Fibroblast of mammary gland (primary cell): ENCODE results near the gene IGF1R.

ENCODE experiments used
- DNase-seq: peaks from one replicate; pipeline ENCODE4 v3.0.0-alpha.2; 2010; ENCODE audit warnings: low read depth
- H3K4me3 ChIP-seq: 2 replicates; pipeline ENCODE4 v1.5.1; 2011; ENCODE audit warnings: low read depth, mild to moderate bottlenecking, low read length, moderate library complexity; ENCODE audit not compliant: control insufficient read depth
- TF ChIP-seq, protein P1 (sequence below): conservative IDR thresholded peaks from 2 replicates; pipeline ENCODE4 v1.5.1; 2011; ENCODE audit warnings: low read depth, low read length, inconsistent platforms; ENCODE audit not compliant: control insufficient read depth, insufficient read depth

The IGF1R gene

DNA sequence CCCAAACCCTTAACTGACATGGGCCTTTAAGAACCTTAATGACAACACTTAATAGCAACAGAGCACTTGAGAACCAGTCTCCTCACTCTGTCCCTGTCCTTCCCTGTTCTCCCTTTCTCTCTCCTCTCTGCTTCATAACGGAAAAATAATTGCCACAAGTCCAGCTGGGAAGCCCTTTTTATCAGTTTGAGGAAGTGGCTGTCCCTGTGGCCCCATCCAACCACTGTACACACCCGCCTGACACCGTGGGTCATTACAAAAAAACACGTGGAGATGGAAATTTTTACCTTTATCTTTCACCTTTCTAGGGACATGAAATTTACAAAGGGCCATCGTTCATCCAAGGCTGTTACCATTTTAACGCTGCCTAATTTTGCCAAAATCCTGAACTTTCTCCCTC is 309.3 kb downstream of the IGF1R start:
- DNase-seq = no peak
- TF ChIP-seq, protein P1, sequence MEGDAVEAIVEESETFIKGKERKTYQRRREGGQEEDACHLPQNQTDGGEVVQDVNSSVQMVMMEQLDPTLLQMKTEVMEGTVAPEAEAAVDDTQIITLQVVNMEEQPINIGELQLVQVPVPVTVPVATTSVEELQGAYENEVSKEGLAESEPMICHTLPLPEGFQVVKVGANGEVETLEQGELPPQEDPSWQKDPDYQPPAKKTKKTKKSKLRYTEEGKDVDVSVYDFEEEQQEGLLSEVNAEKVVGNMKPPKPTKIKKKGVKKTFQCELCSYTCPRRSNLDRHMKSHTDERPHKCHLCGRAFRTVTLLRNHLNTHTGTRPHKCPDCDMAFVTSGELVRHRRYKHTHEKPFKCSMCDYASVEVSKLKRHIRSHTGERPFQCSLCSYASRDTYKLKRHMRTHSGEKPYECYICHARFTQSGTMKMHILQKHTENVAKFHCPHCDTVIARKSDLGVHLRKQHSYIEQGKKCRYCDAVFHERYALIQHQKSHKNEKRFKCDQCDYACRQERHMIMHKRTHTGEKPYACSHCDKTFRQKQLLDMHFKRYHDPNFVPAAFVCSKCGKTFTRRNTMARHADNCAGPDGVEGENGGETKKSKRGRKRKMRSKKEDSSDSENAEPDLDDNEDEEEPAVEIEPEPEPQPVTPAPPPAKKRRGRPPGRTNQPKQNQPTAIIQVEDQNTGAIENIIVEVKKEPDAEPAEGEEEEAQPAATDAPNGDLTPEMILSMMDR = no peak
- H3K4me3 ChIP-seq = no peak overlapping the region

DNA sequence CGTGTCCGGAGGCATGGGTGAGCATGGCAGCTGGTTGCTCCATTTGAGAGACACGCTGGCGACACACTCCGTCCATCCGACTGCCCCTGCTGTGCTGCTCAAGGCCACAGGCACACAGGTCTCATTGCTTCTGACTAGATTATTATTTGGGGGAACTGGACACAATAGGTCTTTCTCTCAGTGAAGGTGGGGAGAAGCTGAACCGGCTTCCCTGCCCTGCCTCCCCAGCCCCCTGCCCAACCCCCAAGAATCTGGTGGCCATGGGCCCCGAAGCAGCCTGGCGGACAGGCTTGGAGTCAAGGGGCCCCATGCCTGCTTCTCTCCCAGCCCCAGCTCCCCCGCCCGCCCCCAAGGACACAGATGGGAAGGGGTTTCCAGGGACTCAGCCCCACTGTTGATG is 309.7 kb downstream of the IGF1R start:
- TF ChIP-seq, protein P1 = no peak
- no peak overlapping the region for H3K4me3 ChIP-seq
- DNase-seq = no peak

DNA sequence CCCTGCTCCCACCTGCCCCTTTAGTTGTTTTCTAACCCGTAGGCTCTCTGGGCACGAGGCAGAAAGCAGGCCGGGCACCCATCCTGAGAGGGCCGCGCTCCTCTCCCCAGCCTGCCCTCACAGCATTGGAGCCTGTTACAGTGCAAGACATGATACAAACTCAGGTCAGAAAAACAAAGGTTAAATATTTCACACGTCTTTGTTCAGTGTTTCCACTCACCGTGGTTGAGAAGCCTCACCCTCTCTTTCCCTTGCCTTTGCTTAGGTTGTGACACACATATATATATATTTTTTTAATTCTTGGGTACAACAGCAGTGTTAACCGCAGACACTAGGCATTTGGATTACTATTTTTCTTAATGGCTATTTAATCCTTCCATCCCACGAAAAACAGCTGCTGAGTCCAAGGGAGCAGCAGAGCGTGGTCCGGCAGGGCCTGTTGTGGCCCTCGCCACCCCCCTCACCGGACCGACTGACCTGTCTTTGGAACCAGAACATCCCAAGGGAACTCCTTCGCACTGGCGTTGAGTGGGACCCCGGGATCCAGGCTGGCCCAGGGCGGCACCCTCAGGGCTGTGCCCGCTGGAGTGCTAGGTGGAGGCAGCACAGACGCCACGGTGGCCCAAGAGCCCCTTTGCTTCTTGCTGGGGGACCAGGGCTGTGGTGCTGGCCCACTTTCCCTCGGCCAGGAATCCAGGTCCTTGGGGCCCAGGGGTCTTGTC is 310.7 kb downstream of the IGF1R start:
- DNase-seq = no peak
- no peak overlapping the region for H3K4me3 ChIP-seq
- TF ChIP-seq, protein P1 = no peak

DNA sequence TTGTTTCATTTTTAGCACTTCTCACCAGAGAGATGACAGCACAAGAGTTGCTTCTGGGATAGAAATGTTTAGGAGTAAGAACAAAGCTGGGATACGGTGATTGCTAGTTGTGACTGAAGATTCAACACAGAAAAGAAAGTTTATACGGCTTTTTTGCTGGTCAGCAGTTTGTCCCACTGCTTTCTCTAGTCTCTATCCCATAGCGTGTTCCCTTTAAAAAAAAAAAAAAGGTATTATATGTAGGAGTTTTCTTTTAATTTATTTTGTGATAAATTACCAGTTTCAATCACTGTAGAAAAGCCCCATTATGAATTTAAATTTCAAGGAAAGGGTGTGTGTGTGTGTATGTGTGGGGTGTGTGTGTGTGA is 311.3 kb downstream of the IGF1R start:
- TF ChIP-seq, protein P1 = no peak
- DNase-seq = no peak
- H3K4me3 ChIP-seq = no peak overlapping the region

DNA sequence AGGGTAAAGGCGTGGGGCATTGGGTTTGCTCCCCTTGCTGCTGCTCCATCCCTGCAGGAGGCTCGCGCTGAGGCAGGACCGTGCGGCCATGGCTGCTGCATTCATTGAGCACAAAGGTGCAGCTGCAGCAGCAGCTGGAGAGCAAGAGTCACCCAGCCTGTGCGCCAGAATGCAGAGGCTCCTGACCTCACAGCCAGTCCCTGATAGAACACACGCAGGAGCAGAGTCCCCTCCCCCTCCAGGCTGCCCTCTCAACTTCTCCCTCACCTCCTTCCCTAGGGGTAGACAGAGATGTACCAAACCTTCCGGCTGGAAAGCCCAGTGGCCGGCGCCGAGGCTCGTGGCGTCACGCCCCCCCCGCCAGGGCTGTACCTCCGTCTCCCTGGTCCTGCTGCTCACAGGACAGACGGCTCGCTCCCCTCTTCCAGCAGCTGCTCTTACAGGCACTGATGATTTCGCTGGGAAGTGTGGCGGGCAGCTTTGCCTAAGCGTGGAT is 312.3 kb downstream of the IGF1R start:
- H3K4me3 ChIP-seq = no peak overlapping the region
- no peak for DNase-seq
- TF ChIP-seq, protein P1 = no peak

DNA sequence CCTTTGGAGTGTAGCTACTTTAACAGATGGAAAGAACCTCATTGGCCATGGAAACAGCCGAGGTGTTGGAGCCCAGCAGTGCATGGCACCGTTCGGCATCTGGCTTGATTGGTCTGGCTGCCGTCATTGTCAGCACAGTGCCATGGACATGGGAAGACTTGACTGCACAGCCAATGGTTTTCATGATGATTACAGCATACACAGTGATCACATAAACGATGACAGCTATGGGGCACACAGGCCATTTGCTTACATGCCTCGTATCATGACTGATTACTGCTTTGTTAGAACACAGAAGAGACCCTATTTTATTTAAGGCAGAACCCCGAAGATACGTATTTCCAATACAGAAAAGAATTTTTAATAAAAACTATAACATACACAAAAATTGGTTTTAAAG is 315.1 kb downstream of the IGF1R start:
- H3K4me3 ChIP-seq = no peak overlapping the region
- TF ChIP-seq, protein P1 = no peak
- DNase-seq = no peak
